Heart right ventricle (tissue), 16 donors: Measurements from ENCODE around the gene SPAAR. TPM values are rescaled to one million over a fixed set of nuclear protein-coding genes. Genes with fewer than 3 reads are reported as not detected.

Source experiments
- ATAC-seq, 8 donors: fragments of 200-7000 bp; cut with Tn5 transposase; one replicate each; pipeline ENCODE4 v1.9.1; 2020; ENCODE audit warnings: mild to moderate bottlenecking in 8 of 8, moderate library complexity in 8 of 8, moderate number of reproducible peaks in 1 of 8
- DNase-seq, 2 donors: peaks; one replicate each; pipeline ENCODE4 v3.0.0-alpha.2; 2020
- H3K27ac ChIP-seq, 10 donors: fragments of 200-600 bp; sonication (generic) in 2 of 10; one replicate each; pipeline versions ENCODE4 v1.5.0 to v1.8.0; 2020 to 2022; ENCODE audit warnings: mild to moderate bottlenecking in 3 of 10
- H3K27me3 ChIP-seq, 7 donors: fragments of 200-600 bp; one replicate each; pipeline ENCODE4 v1.8.0; 2021 to 2022; ENCODE audit warnings: mild to moderate bottlenecking in 2 of 7
- H3K36me3 ChIP-seq, 9 donors: fragments of 200-600 bp; sonication (generic) in 1 of 9; one replicate each; pipeline versions ENCODE4 v1.5.0 to v1.8.0; 2020 to 2022; ENCODE audit warnings: mild to moderate bottlenecking in 2 of 9
- H3K4me1 ChIP-seq, 9 donors: fragments of 200-600 bp; sonication (generic) in 1 of 9; one replicate each; pipeline versions ENCODE4 v1.5.0 to v1.8.0; 2020 to 2022; ENCODE audit warnings: mild to moderate bottlenecking in 4 of 9
- H3K4me3 ChIP-seq, 10 donors: fragments of 200-600 bp; sonication (generic) in 2 of 10; one replicate each; pipeline versions ENCODE4 v1.5.0 to v1.8.0; 2020 to 2022; ENCODE audit warnings: mild to moderate bottlenecking in 7 of 10, moderate library complexity in 2 of 10
- H3K9me3 ChIP-seq, 11 donors: fragments of 200-600 bp in 10 of 11; sonication (generic) in 2 of 11; one replicate each; pipeline versions ENCODE4 v1.5.0 to v1.8.0; 2013 to 2022; ENCODE audit warnings: mild to moderate bottlenecking in 2 of 11, control low read depth in 1 of 11, moderate library complexity in 1 of 11
- CTCF ChIP-seq, 9 donors: fragments of 200-600 bp; sonication (generic) in 2 of 9; IDR thresholded peaks; one replicate each; pipeline versions ENCODE4 v1.5.0 to v1.8.0; 2021 to 2022; ENCODE audit warnings: antibody characterized with exemption in 9 of 9, mild to moderate bottlenecking in 5 of 9, moderate library complexity in 1 of 9
- WGBS, 2 donors: extraction: QIAGEN DNeasy Blood & Tissue Kit; methylation state at CpG; one replicate each; pipeline ENCODE4 v1.1.7; 2013; ENCODE audit warnings: inconsistent platforms in 1 of 2; 5-methylcytosine and 5-hydroxymethylcytosine counted together
- intact Hi-C, 10 donors: fragments of 100-400 bp; cut with DNase I; formaldehyde crosslinking; loops; one replicate each; pipeline versions ENCODE4 v1.11.1 to v1.14.2; 2022
- polyA plus RNA-seq, 2 donors: library from polyadenylated mRNA; stranded (reverse); fragments of 200-250 nt; gene quantifications; one replicate each; pipeline ENCODE4 v1.2.3, GENCODE V29; 2013
- total RNA-seq, 10 donors: library from RNA; stranded (reverse); fragmentation: NEBNext Ultra II Directional in 3 of 10; extraction: Animal tissue kit (Norgen Biotek cat#: 25700) in 3 of 10; gene quantifications; one replicate each; pipeline versions ENCODE4 v1.2.1 to v1.2.4, GENCODE V29; 2021 to 2023
- donor health status: Arrhythmogenic right ventricular cardiomyopathy.
- donor health status: ischemic (EF 13 %, LVEDD 7.1; RV severe dilation, severe dysfunction).
- donor health status: healthy with polysubstance abuse.
- donor health status: DM: no; HTN: yes; CAD: no.
- donor health status: DM: no; HTN: no; CAD: no.
- donor health status: ischemic (EF 25% LVEDD 6.9; RV normal size, moderate dysfunction).
- donor health status: ischemic (EF 25% LVEDD 5.7; RV mildly dilated, moderate dysfunction).
- donor health status: healthy.
- donor health status: DM: yes; HTN: yes; CAD: no.
- donor health status: Ischemic cardiomyopathy.
- donor health status: ischemic (EF 35%, LVEDD 5.7; RV mildly dilated, moderate dysfunction).
- donor health status: nonischemic (EF 11% LVEDD 7.7; RV severe dilation, severe dysfunction).
- donor health status: DM: yes; HTN: yes; CAD: no.
- donor health status: PGD.
- donor health status: ischemic (EF 29% LVEDD 5.4; RV normal size, mild dysfunction).
- donor health status: nonischemic (EF 23%, LVEDD 6.1; RV moderate dilation, normal function).

SPAAR gene
- total and polyA plus RNA-seq, 12 donors: 2.8 to 20.8 (median 5.6) TPM

GRCh38 chr9:35952526-35953191 is 43.4 kb downstream of the SPAAR start:
- 70 to 77% methylated on average over 6 of the region's 6 CpGs for WGBS, 2 donors

GRCh38 chr9:35954942-35955546 is 45.8 kb downstream of the SPAAR start:
- Histone ChIP-seq H3K4me3 (no peak overlapping the region), H3K9me3 (no peaks in the 10 kb centered on the region), H3K4me1 (peaks cover 0 to 14% (median 3%) of the 10 kb centered on the region in 9 donors), H3K27ac (peak overlapping the region in 1 of 10 donors; percentile 8), H3K27me3 (no peaks in the 10 kb centered on the region), H3K36me3 (no peaks in the 10 kb centered on the region)
- DNase-seq (peak in 1 of 2 donors; percentile 54), ATAC-seq (peak; percentile 61 to 84 (median 77))
- WGBS, 2 donors: 5 to 13% methylated on average over 6 of the region's 6 CpGs
- peak; percentile 81 to 92 (median 90) for TF ChIP-seq CTCF (IDR thresholded peaks at IDR 0.05)
- intact Hi-C loops: loop anchor here (1.0 to 10.0 kb wide), 7 partner anchors 52 to 212 kb away; partner anchors contain the start of gene CCIN (in 5 of the 10)

More at GRCh38 chr9:35952526-35953191, 43.4 kb downstream of the SPAAR start:
- ATAC-seq (no peak), DNase-seq (no peak)
- Histone ChIP-seq H3K36me3 (no peaks in the 10 kb centered on the region), H3K9me3 (no peaks in the 10 kb centered on the region), H3K4me3 (no peak overlapping the region), H3K27me3 (no peaks in the 10 kb centered on the region), H3K4me1 (peaks cover 0 to 30% (median 13%) of the 10 kb centered on the region in 9 donors), H3K27ac (peak overlapping the region in 9 of 10 donors; percentile 12 to 85 (median 73))
- no peak for TF ChIP-seq CTCF (IDR thresholded peaks at IDR 0.05)
- intact Hi-C loops: loop anchor here in 2 of 10 donors (2.0 to 10.0 kb wide), 2 partner anchors 50 to 212 kb away; partner anchors contain the start of gene CCIN (in 2 of the 2)

GRCh38 chr9:35956651-35957050 is 47.4 kb downstream of the SPAAR start:
- DNase-seq (no peak), ATAC-seq (no peak)
- intact Hi-C loops: loop anchor here in 9 of 10 donors (2.0 to 10.0 kb wide), 5 partner anchors 51 to 211 kb away; partner anchors contain the start of gene CCIN (in 5 of the 9)
- Histone ChIP-seq H3K36me3 (no peaks in the 10 kb centered on the region), H3K27ac (no peak overlapping the region), H3K4me1 (peaks cover 0 to 10% (median 0%) of the 10 kb centered on the region in 9 donors), H3K4me3 (no peak overlapping the region), H3K27me3 (no peaks in the 10 kb centered on the region), H3K9me3 (no peaks in the 10 kb centered on the region)
- no peak for TF ChIP-seq CTCF (IDR thresholded peaks at IDR 0.05)
- WGBS, 2 donors: 84 to 85% methylated on average over 5 of the region's 5 CpGs

GRCh38 chr9:35958104-35958837 is 49.0 kb downstream of the SPAAR start, which contains the start of gene OR2S2:
Gene OR2S2 (minus strand): TSS chr9:35958154. CDS start chr9:35958098, 56 bp downstream.
- TF ChIP-seq CTCF (IDR thresholded peaks at IDR 0.05): no peak
- intact Hi-C loops: loop anchor here in 9 of 10 donors (5.0 to 10.0 kb wide), 4 partner anchors 49 to 209 kb away; partner anchors contain the start of gene CCIN (in 5 of the 9)

More at GRCh38 chr9:35958104-35958837, 49.0 kb downstream of the SPAAR start, which contains the start of gene OR2S2:
- peaks cover 0 to 19% (median 0%) of the 10 kb centered on the region in 9 donors for H3K4me1 ChIP-seq
- H3K27me3 ChIP-seq: peaks cover 0 to 5% (median 0%) of the 10 kb centered on the region in 7 donors
- no peaks in the 10 kb centered on the region for H3K36me3 ChIP-seq
- DNase-seq (no peak), ATAC-seq (no peak)
- no peak within 1 kb of the TSS for H3K4me3 ChIP-seq
- no peaks in the 10 kb centered on the region for H3K9me3 ChIP-seq
- H3K27ac ChIP-seq: no peak within 1 kb of the TSS
- 86 to 93% methylated on average over 5 of the region's 5 CpGs for WGBS, 2 donors
